GM12891 (cell line): ENCODE data around the gene CHMP1A.

ENCODE experiments used
- DNase-seq: peaks from one replicate; pipeline ENCODE4 v3.0.0; 2011; ENCODE audit warnings: low spot score; ENCODE audit not compliant: insufficient read length
- FAIRE-seq: peaks from 2 replicates; lab custom pipeline; 2011; peaks lifted over from hg19 to GRCh38; lab: Jason Lieb, UNC
- PAX5 ChIP-seq: IDR thresholded peaks from 2 replicates; pipeline ENCODE4 v1.6.1; 2011; ENCODE audit warnings: low read length, moderate library complexity, mild to moderate bottlenecking; ENCODE audit not compliant: insufficient read depth, severe bottlenecking
- POLR2A ChIP-seq: IDR thresholded peaks from 2 replicates; pipeline ENCODE4 v1.6.1; 2011; ENCODE audit warnings: low read depth, low read length, control low read depth
- POLR2AphosphoS5 ChIP-seq: IDR thresholded peaks from 2 replicates; pipeline ENCODE4 v1.6.1; 2011; ENCODE audit warnings: low read depth, low read length, control low read depth
- POU2F2 ChIP-seq: IDR thresholded peaks from 2 replicates; pipeline ENCODE4 v1.6.1; 2011; ENCODE audit warnings: low read depth, mild to moderate bottlenecking, control low read depth, low read length, moderate library complexity
- SPI1 ChIP-seq: IDR thresholded peaks from 2 replicates; pipeline ENCODE4 v1.6.1; 2011; ENCODE audit warnings: low read depth, low read length, control low read depth
- TAF1 ChIP-seq: IDR thresholded peaks from 2 replicates; pipeline ENCODE4 v1.6.1; 2011; ENCODE audit warnings: low read depth, low read length, control low read depth

Gene CHMP1A

GRCh38 chr16:89615596-89616090 is 41.9 kb downstream of the CHMP1A start:
- FAIRE-seq (no peak), DNase-seq (peak; percentile 74)

GRCh38 chr16:89615176-89615575 is 42.3 kb downstream of the CHMP1A start:
- FAIRE-seq (no peak), DNase-seq (no peak)

More at GRCh38 chr16:89615596-89616090, 41.9 kb downstream of the CHMP1A start:
- TF ChIP-seq POLR2AphosphoS5, result no peak
- no peak for TF ChIP-seq TAF1
- TF ChIP-seq POLR2A, result no peak
- no peak for TF ChIP-seq SPI1
- TF ChIP-seq POU2F2, result no peak
- TF ChIP-seq PAX5, result no peak

DNA sequence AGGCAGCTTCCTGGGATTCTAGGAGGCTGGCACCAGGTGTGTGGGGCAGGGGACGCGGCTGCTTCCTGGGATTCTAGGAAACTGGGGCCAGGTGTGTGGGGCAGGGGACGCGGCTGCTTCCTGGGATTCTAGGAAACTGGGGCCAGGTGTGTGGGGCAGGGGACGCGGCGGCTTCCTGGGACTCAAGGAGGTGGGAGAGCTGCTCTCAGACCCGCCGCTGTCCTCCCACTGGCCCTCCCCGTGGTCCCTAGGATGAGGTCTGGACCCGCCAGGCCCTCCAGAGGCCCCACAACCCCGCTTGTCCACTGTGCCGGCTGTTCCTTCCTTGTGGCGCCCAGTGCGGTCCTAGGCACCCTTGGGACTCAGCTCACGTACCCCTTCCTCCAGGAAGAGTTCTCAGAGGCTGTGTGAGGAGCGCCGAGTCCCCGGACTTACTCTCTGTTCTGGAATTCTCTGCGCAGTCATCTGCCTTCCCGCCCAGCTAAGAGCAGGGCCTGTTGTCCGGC is 43.5 kb downstream of the CHMP1A start:
- DNase-seq (no peak), FAIRE-seq (no peak)
- TF ChIP-seq POLR2AphosphoS5, result no peak
- TF ChIP-seq SPI1, result no peak
- TF ChIP-seq POLR2A, result no peak
- TF ChIP-seq PAX5, result no peak
- TF ChIP-seq POU2F2, result no peak
- TF ChIP-seq TAF1, result no peak

More at GRCh38 chr16:89615176-89615575, 42.3 kb downstream of the CHMP1A start:
- TF ChIP-seq POLR2AphosphoS5, result no peak
- no peak for TF ChIP-seq POU2F2
- no peak for TF ChIP-seq SPI1
- TF ChIP-seq PAX5, result no peak
- no peak for TF ChIP-seq TAF1
- no peak for TF ChIP-seq POLR2A

GRCh38 chr16:89613231-89613953 is 44.1 kb downstream of the CHMP1A start, which contains the start of gene DPEP1:
Gene DPEP1 (plus strand): TSS chr16:89613642. CDS start chr16:89630411, 16,769 bp downstream.
- TF ChIP-seq POLR2A, result no peak
- no peak for TF ChIP-seq POU2F2
- no peak for TF ChIP-seq TAF1
- no peak for TF ChIP-seq SPI1
- no peak for TF ChIP-seq PAX5
- no peak for TF ChIP-seq POLR2AphosphoS5
- FAIRE-seq (no peak), DNase-seq (no peak)

DNA sequence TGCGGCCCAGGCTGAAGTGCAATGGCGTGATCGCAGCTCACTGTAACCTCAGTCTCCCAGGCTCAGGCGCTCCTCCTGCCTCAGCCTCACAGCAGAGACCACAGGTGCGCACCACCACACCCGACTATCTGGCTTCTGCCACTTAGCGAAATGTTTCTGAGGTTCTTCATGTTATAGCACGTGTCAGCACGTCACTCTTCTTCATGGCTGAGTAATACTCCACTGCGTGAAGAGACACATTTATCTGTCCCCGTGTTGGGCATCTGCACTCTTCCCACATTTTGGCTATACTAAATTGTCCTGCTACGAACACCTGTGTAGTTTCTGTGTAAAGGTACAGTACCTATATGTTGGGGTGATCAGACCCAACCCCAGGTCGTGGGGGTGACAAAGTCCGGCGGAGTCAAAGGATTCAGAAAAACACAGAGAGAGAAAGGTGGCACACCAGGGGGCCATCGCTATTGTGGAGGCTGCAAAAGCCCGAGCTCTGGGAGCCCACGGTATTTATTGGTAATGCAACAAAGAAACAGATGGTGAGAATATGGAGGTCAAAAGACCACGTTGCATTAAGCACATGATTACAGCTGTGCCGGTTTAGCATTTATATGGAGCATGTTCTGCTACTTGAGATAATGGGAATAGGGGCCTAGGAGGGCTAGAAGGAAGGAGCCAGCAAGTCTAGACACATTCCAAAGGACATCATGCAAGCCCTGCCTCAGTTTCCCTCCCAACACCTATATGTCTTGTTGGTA is 44.9 kb downstream of the CHMP1A start:
- TF ChIP-seq POU2F2 (no peak), POLR2A (no peak), SPI1 (no peak), POLR2AphosphoS5 (no peak), TAF1 (no peak), PAX5 (no peak)
- DNase-seq (no peak), FAIRE-seq (no peak)

DNA sequence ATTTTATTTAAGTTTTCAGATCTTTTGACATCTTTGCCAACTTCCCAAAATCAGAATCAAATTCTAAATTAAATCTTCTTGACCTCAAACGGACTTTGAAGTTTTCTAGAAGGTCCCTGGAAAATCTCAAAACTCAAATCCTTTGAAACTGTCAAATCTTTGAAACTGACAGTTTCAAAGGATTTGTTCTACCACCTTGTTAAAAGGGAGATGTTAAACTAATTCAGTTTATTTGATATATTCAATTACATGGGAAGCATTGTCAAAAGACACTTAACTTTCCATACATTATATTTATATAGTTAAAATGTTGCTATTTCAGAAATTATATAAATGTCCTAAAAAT is 47.4 kb downstream of the CHMP1A start:
- no peak for DNase-seq
- no peak for FAIRE-seq
- TF ChIP-seq SPI1, result no peak
- TF ChIP-seq POU2F2, result no peak
- no peak for TF ChIP-seq PAX5
- TF ChIP-seq POLR2A, result no peak
- no peak for TF ChIP-seq POLR2AphosphoS5
- TF ChIP-seq TAF1, result no peak

DNA sequence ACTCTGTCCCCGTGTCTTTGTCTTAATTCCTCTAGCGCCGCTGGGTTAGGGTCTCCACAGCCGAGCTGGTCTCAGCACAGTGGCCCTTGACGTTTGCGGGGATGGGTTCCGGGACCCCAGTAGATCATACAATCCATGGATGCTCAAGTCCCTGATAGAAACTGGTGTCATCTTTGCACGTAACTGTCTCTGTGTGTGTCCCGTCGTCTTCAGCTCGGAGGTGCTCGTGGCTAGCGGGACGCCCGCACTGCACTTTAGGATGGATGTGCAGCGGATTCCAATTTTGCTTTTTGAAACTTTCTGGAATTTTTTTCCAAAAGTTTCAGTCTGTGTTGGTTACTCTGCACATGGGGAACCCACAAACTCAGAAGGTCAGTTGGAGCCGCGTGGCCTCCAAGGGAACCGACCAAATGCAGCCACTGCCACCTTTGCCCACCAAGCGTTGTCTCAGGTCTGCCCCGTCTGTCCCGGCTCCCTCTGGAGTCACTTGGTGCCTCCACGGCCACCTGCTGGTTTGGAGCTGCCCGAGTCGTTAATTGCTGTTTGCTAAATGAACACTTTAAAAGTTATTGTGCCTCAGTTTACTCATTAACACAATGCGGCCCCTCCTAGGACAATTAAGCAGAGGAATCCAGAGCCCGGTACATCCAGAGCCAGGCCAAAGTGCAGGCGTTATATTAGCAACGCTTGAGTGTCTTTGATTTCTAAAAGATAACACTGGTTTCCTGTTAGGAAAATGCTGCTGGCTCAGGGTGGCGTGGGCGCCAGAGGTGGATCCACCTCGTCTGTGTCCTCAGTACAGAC is 49.4 kb downstream of the CHMP1A start:
- TF ChIP-seq PAX5 (no peak), SPI1 (no peak), TAF1 (no peak), POU2F2 (no peak), POLR2A (no peak), POLR2AphosphoS5 (no peak)
- DNase-seq, result no peak
- no peak for FAIRE-seq

DNA sequence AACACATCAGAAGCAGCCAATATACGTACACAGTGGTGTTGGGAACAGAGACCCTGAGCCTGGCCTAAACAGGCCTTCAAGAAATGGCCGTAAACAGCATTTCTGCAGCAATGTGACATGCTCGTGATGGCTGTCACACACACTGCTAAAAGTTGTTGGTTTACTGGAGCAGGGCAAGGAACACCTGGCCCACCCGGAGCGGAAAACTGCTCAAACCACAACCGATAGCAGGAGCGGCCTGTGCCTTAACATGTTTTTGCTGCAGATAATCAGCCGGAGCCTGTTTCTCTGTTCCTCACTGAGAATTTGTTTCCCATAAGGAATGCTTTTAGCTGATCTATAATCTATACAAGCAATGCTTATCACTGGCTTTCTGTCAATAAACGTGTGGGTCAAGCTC is 50.1 kb downstream of the CHMP1A start:
- DNase-seq (no peak), FAIRE-seq (no peak)
- no peak for TF ChIP-seq SPI1
- no peak for TF ChIP-seq POLR2AphosphoS5
- TF ChIP-seq PAX5, result no peak
- TF ChIP-seq POU2F2, result no peak
- no peak for TF ChIP-seq TAF1
- no peak for TF ChIP-seq POLR2A
